GM03348 (cell line): ENCODE results near the gene KDM4D.
"Not testable (repeated sequence)": the region's sequence is repeated elsewhere in the genome, so short reads cannot be mapped to it uniquely, and the experiment has no call there.

Source experiments
- DNase-seq: peaks from one replicate; pipeline ENCODE4 v3.0.0; 2012; ENCODE audit warnings: low spot score

KDM4D gene

GRCh38 chr11:95035316-95035715 lies 61.8 kb downstream of the KDM4D start:
- DNase-seq = no peak

GRCh38 chr11:95037356-95038035 lies 64.0 kb downstream of the KDM4D start:
- not testable (repeated sequence) for DNase-seq

- DNase-seq = no peak
Observed at GRCh38 chr11:95042239-95042638, 68.7 kb downstream of the KDM4D start.

- no peak for DNase-seq
Observed at GRCh38 chr11:95042906-95043305, 69.4 kb downstream of the KDM4D start.

- no peak for DNase-seq
Observed at GRCh38 chr11:95044010-95044409, 70.5 kb downstream of the KDM4D start.

- DNase-seq = no peak
Observed at GRCh38 chr11:95045812-95046211, 72.3 kb downstream of the KDM4D start.
